ENCODE measurements around the gene INSRR. TPM values are rescaled to one million over a fixed set of nuclear protein-coding genes. Genes with fewer than 3 reads are reported as not detected.

INSRR gene
- total RNA-seq, 2 donors from 2014 or later: not detected

GRCh38 chr1:156904187-156904959 is 45.5 kb upstream of the INSRR start:
- no peaks in the 10 kb centered on the region for H3K4me1 ChIP-seq
- no peak overlapping the region for H3K27ac ChIP-seq
- no peak overlapping the region for H3K9ac ChIP-seq (ENCODE audit: low read depth in 2 of 2, low read length in 2 of 2)
- no peak for DNase-seq
- intact Hi-C loops (cut with DNase I): no loop called here
- H3K4me3 ChIP-seq: no peak overlapping the region
- no peaks in the 10 kb centered on the region for H3K27me3 ChIP-seq
- TF ChIP-seq CTCF (IDR thresholded peaks at IDR 0.05): no peak
- H3K36me3 ChIP-seq: no peaks in the 10 kb centered on the region
- no peaks in the 10 kb centered on the region for H3K9me3 ChIP-seq

GRCh38 chr1:156903328-156904091 is 44.6 kb upstream of the INSRR start:
- no peaks in the 10 kb centered on the region for H3K27me3 ChIP-seq

GRCh38 chr1:156901966-156902915 is 43.3 kb upstream of the INSRR start:
- H3K9me3 ChIP-seq: no peaks in the 10 kb centered on the region
- H3K9ac ChIP-seq (ENCODE audit: low read depth in 2 of 2, low read length in 2 of 2): no peak overlapping the region
- no peak for TF ChIP-seq CTCF (IDR thresholded peaks at IDR 0.05)
- H3K27me3 ChIP-seq: no peaks in the 10 kb centered on the region
- no peak overlapping the region for H3K4me3 ChIP-seq
- H3K27ac ChIP-seq: no peak overlapping the region
- DNase-seq: no peak
- H3K4me1 ChIP-seq: no peaks in the 10 kb centered on the region
- no peaks in the 10 kb centered on the region for H3K36me3 ChIP-seq
- intact Hi-C loops (cut with DNase I): no loop called here

More at GRCh38 chr1:156903328-156904091, 44.6 kb upstream of the INSRR start:
- H3K27ac ChIP-seq: no peak overlapping the region
- TF ChIP-seq CTCF (IDR thresholded peaks at IDR 0.05): no peak
- H3K4me1 ChIP-seq: no peaks in the 10 kb centered on the region
- intact Hi-C loops (cut with DNase I): no loop called here
- no peak overlapping the region for H3K4me3 ChIP-seq
- H3K9me3 ChIP-seq: no peaks in the 10 kb centered on the region
- no peak overlapping the region for H3K9ac ChIP-seq (ENCODE audit: low read depth in 2 of 2, low read length in 2 of 2)
- H3K36me3 ChIP-seq: no peaks in the 10 kb centered on the region
- no peak for DNase-seq

GRCh38 chr1:156901590-156901900 is 42.6 kb upstream of the INSRR start:
- Histone ChIP-seq H3K9me3 (no peaks in the 10 kb centered on the region), H3K9ac (ENCODE audit: low read depth in 2 of 2, low read length in 2 of 2) (no peak overlapping the region), H3K4me3 (no peak overlapping the region), H3K4me1 (no peaks in the 10 kb centered on the region), H3K36me3 (no peaks in the 10 kb centered on the region), H3K27me3 (no peaks in the 10 kb centered on the region), H3K27ac (no peak overlapping the region)
- TF ChIP-seq CTCF (IDR thresholded peaks at IDR 0.05): no peak
- DNase-seq: no peak
- intact Hi-C loops (cut with DNase I): no loop called here

- Histone ChIP-seq H3K9me3 (no peaks in the 10 kb centered on the region), H3K27me3 (no peaks in the 10 kb centered on the region), H3K36me3 (no peaks in the 10 kb centered on the region), H3K4me1 (no peaks in the 10 kb centered on the region), H3K4me3 (no peak overlapping the region), H3K9ac (ENCODE audit: low read depth in 2 of 2, low read length in 2 of 2) (no peak overlapping the region), H3K27ac (no peak overlapping the region)
- TF ChIP-seq CTCF (IDR thresholded peaks at IDR 0.05): no peak
- intact Hi-C loops (cut with DNase I): no loop called here
- no peak for DNase-seq
Observed at GRCh38 chr1:156900896-156901589, 42.1 kb upstream of the INSRR start.
